Mesenchymal stem cell (in vitro differentiated cells and primary cell): ENCODE data around the gene GAB2.

Experiments used
- DNase-seq: peaks from one replicate; pipeline ENCODE4 v3.0.0-alpha.2; 2013
- H2AFZ ChIP-seq: one replicate; pipeline ENCODE4 v1.6.1; 2013; ENCODE audit warnings: low read depth, mild to moderate bottlenecking, control low read depth, inconsistent platforms, low read length, moderate library complexity
- H2AK5ac ChIP-seq: 2 replicates; pipeline ENCODE4 v1.6.1; 2013; ENCODE audit warnings: low read length, moderate library complexity, mild to moderate bottlenecking, inconsistent platforms; ENCODE audit not compliant: severe bottlenecking
- H2BK120ac ChIP-seq: one replicate; pipeline ENCODE4 v1.6.1; 2013; ENCODE audit warnings: low read depth, mild to moderate bottlenecking, inconsistent platforms, low read length, moderate library complexity
- H2BK12ac ChIP-seq, 2 experiments: one replicate each; pipeline ENCODE4 v1.6.1; 2013; ENCODE audit warnings: inconsistent platforms in 2 of 2, low read length in 2 of 2, mild to moderate bottlenecking in 2 of 2, moderate library complexity in 2 of 2, control low read depth in 1 of 2
- H2BK15ac ChIP-seq: one replicate; pipeline ENCODE4 v1.6.1; 2013; ENCODE audit warnings: mild to moderate bottlenecking, low read depth, inconsistent platforms; ENCODE audit not compliant: poor library complexity, severe bottlenecking
- H2BK5ac ChIP-seq: 2 replicates; pipeline ENCODE4 v1.6.1; 2013; ENCODE audit warnings: low read depth, mild to moderate bottlenecking, low read length, control low read depth, inconsistent platforms; ENCODE audit not compliant: poor library complexity, severe bottlenecking
- H3K14ac ChIP-seq, 2 experiments: one replicate each; pipeline ENCODE4 v1.6.1; 2013; ENCODE audit warnings: inconsistent platforms in 2 of 2, low read length in 2 of 2, control low read depth in 1 of 2, mild to moderate bottlenecking in 1 of 2, moderate library complexity in 1 of 2
- H3K18ac ChIP-seq, 2 experiments: one replicate each; pipeline ENCODE4 v1.6.1; 2013; ENCODE audit warnings: inconsistent platforms in 2 of 2, low read length in 2 of 2, control low read depth in 1 of 2, low read depth in 1 of 2, mild to moderate bottlenecking in 1 of 2
- H3K23ac ChIP-seq, 2 experiments: one replicate each; pipeline ENCODE4 v1.6.1; 2013; ENCODE audit warnings: inconsistent platforms in 2 of 2, low read length in 2 of 2, mild to moderate bottlenecking in 2 of 2, moderate library complexity in 2 of 2, control low read depth in 1 of 2
- H3K27ac ChIP-seq: 2 replicates; pipeline ENCODE4 v1.5.1; 2013; ENCODE audit warnings: mild to moderate bottlenecking, moderate library complexity, low read length, control low read depth, inconsistent platforms; ENCODE audit not compliant: poor library complexity, severe bottlenecking
- H3K27me3 ChIP-seq, 2 experiments: 2 replicates each; pipeline versions ENCODE4 v1.6.1 to v1.7.0; 2013; ENCODE audit warnings: low read length in 2 of 2, mild to moderate bottlenecking in 2 of 2, moderate library complexity in 2 of 2, control low read depth in 1 of 2, inconsistent platforms in 1 of 2; ENCODE audit not compliant: control insufficient read depth in 1 of 2, insufficient read depth in 1 of 2
- H3K36me3 ChIP-seq, 2 experiments: 2 replicates each; pipeline versions ENCODE4 v1.6.1 to v1.7.0; 2013; ENCODE audit warnings: low read length in 2 of 2, control low read depth in 1 of 2, inconsistent platforms in 1 of 2, low read depth in 1 of 2, mild to moderate bottlenecking in 1 of 2; ENCODE audit not compliant: insufficient read depth in 2 of 2, control insufficient read depth in 1 of 2
- H3K4ac ChIP-seq, 2 experiments: one replicate each; pipeline ENCODE4 v1.6.1; 2013; ENCODE audit warnings: inconsistent platforms in 2 of 2, low read length in 2 of 2, mild to moderate bottlenecking in 2 of 2, moderate library complexity in 2 of 2, control low read depth in 1 of 2, low read depth in 1 of 2
- H3K4me1 ChIP-seq: 2 replicates; pipeline ENCODE4 v1.6.1; 2013; ENCODE audit warnings: low read depth, low read length, control low read depth; ENCODE audit not compliant: control insufficient read depth, insufficient read depth
- H3K4me2 ChIP-seq: 2 replicates; pipeline ENCODE4 v1.6.1; 2013; ENCODE audit warnings: low read length, mild to moderate bottlenecking, inconsistent platforms; ENCODE audit not compliant: poor library complexity, severe bottlenecking
- H3K4me3 ChIP-seq, 2 experiments: 2 replicates each; pipeline versions ENCODE4 v1.5.1 to v1.7.0; 2013; ENCODE audit warnings: low read length in 2 of 2, mild to moderate bottlenecking in 2 of 2, control low read depth in 1 of 2, low read depth in 1 of 2; ENCODE audit not compliant: insufficient read depth in 1 of 2
- H3K79me1 ChIP-seq: replicated peaks from 2 replicates; pipeline ENCODE4 v1.6.1; 2013; ENCODE audit warnings: mild to moderate bottlenecking, control low read depth, low read length, inconsistent platforms; ENCODE audit not compliant: poor library complexity, severe bottlenecking
- H3K9ac ChIP-seq: 2 replicates; pipeline ENCODE4 v1.7.0; 2013; ENCODE audit warnings: mild to moderate bottlenecking, low read length, moderate library complexity
- H3K9me3 ChIP-seq: 2 replicates; pipeline ENCODE4 v1.7.0; 2013; ENCODE audit warnings: mild to moderate bottlenecking, low read length; ENCODE audit not compliant: control insufficient read depth
- H4K8ac ChIP-seq: one replicate; pipeline ENCODE4 v1.6.1; 2013; ENCODE audit warnings: inconsistent platforms, mild to moderate bottlenecking, low read length, moderate library complexity
- H4K91ac ChIP-seq: one replicate; pipeline ENCODE4 v1.6.1; 2013; ENCODE audit warnings: mild to moderate bottlenecking, low read length, inconsistent platforms
- WGBS: methylation state at CpG from one replicate; pipeline ENCODE4 v1.1.7; 2013; ENCODE audit warnings: mixed read lengths; 5-methylcytosine and 5-hydroxymethylcytosine counted together

GAB2 gene

GRCh38 chr11:78376858-78377257, 40.8 kb downstream of the GAB2 start:
- H4K91ac ChIP-seq, result no peak overlapping the region
- no peak overlapping the region for H3K18ac ChIP-seq
- H3K14ac ChIP-seq, result no peak overlapping the region
- no peaks in the 10 kb centered on the region for H3K9me3 ChIP-seq
- no peaks in the 10 kb centered on the region for H3K36me3 ChIP-seq
- WGBS, result 93% methylated on average over 3 of the region's 3 CpGs
- no peak overlapping the region for H2BK5ac ChIP-seq
- no peak overlapping the region for H2BK12ac ChIP-seq
- no peak overlapping the region for H2AFZ ChIP-seq
- DNase-seq, result no peak
- H3K9ac ChIP-seq, result no peak overlapping the region
- no peak overlapping the region for H2BK120ac ChIP-seq
- H3K27ac ChIP-seq, result no peak overlapping the region
- no peaks in the 10 kb centered on the region for H3K4me1 ChIP-seq
- H2AK5ac ChIP-seq, result no peak overlapping the region
- no peak overlapping the region for H3K23ac ChIP-seq
- no peak overlapping the region for H4K8ac ChIP-seq
- peaks cover 24% of the 10 kb centered on the region for H3K79me1 ChIP-seq
- H3K4ac ChIP-seq, result no peak overlapping the region
- no peaks in the 10 kb centered on the region for H3K27me3 ChIP-seq
- H2BK15ac ChIP-seq, result no peak overlapping the region
- H3K4me3 ChIP-seq, result no peak overlapping the region
- H3K4me2 ChIP-seq, result no peak overlapping the region

GRCh38 chr11:78374917-78375316, 42.7 kb downstream of the GAB2 start:
- Histone ChIP-seq H2AFZ (no peak overlapping the region), H2BK120ac (no peak overlapping the region), H3K4me2 (no peak overlapping the region), H3K4me1 (no peaks in the 10 kb centered on the region), H2BK5ac (no peak overlapping the region), H3K18ac (no peak overlapping the region), H3K9ac (no peak overlapping the region), H3K14ac (no peak overlapping the region), H3K79me1 (peaks cover 23% of the 10 kb centered on the region), H3K36me3 (no peaks in the 10 kb centered on the region), H2BK15ac (no peak overlapping the region), H4K91ac (no peak overlapping the region), H2BK12ac (no peak overlapping the region), H3K4ac (no peak overlapping the region), H3K27me3 (no peaks in the 10 kb centered on the region), H3K23ac (no peak overlapping the region), H3K27ac (no peak overlapping the region), H4K8ac (no peak overlapping the region), H3K4me3 (no peak overlapping the region), H2AK5ac (no peak overlapping the region), H3K9me3 (no peaks in the 10 kb centered on the region)
- DNase-seq, result no peak
- WGBS, result no CpG with 5 or more reads among the region's 3 CpGs

- Histone ChIP-seq H2AK5ac (no peak overlapping the region), H4K8ac (no peak overlapping the region), H3K4me1 (no peaks in the 10 kb centered on the region), H4K91ac (no peak overlapping the region), H2AFZ (no peak overlapping the region), H3K18ac (no peak overlapping the region), H3K9ac (no peak overlapping the region), H3K9me3 (no peaks in the 10 kb centered on the region), H3K23ac (no peak overlapping the region), H3K27ac (no peak overlapping the region), H2BK12ac (no peak overlapping the region), H3K14ac (no peak overlapping the region), H2BK5ac (no peak overlapping the region), H2BK15ac (no peak overlapping the region), H3K79me1 (peaks cover 22% of the 10 kb centered on the region), H3K4me3 (no peak overlapping the region), H3K4me2 (no peak overlapping the region), H3K27me3 (no peaks in the 10 kb centered on the region), H3K4ac (no peak overlapping the region), H3K36me3 (no peaks in the 10 kb centered on the region), H2BK120ac (no peak overlapping the region)
- no peak for DNase-seq
- WGBS, result 100% methylated on average over 1 of the region's 1 CpG
Measured at GRCh38 chr11:78373689-78374088, 43.9 kb downstream of the GAB2 start.

GRCh38 chr11:78372114-78372768, 45.4 kb downstream of the GAB2 start:
- no peak overlapping the region for H2AK5ac ChIP-seq
- no peak overlapping the region for H3K4ac ChIP-seq
- H3K27me3 ChIP-seq, result no peaks in the 10 kb centered on the region
- no peaks in the 10 kb centered on the region for H3K9me3 ChIP-seq
- H3K4me3 ChIP-seq, result no peak overlapping the region
- no peak overlapping the region for H2AFZ ChIP-seq
- no peak overlapping the region for H2BK15ac ChIP-seq
- no peak overlapping the region for H2BK12ac ChIP-seq
- H3K79me1 ChIP-seq, result peaks cover 21% of the 10 kb centered on the region
- H3K18ac ChIP-seq, result no peak overlapping the region
- no peak overlapping the region for H3K9ac ChIP-seq
- WGBS, result 83% methylated on average over 4 of the region's 4 CpGs
- DNase-seq, result no peak
- no peak overlapping the region for H4K91ac ChIP-seq
- H2BK120ac ChIP-seq, result no peak overlapping the region
- H4K8ac ChIP-seq, result no peak overlapping the region
- no peak overlapping the region for H3K14ac ChIP-seq
- no peaks in the 10 kb centered on the region for H3K36me3 ChIP-seq
- no peak overlapping the region for H2BK5ac ChIP-seq
- H3K27ac ChIP-seq, result no peak overlapping the region
- H3K4me1 ChIP-seq, result no peaks in the 10 kb centered on the region
- no peak overlapping the region for H3K23ac ChIP-seq
- H3K4me2 ChIP-seq, result no peak overlapping the region
